ENCODE results near the gene DNAJC2. TPM values are rescaled to one million over a fixed set of nuclear protein-coding genes. Genes with fewer than 3 reads are reported as not detected.
A peak's percentile ranks its signal among the peaks of the same experiment; 100 is the strongest.

The DNAJC2 gene
- total RNA-seq, 1 donor from 2014 or later = 40.0 TPM

DNA sequence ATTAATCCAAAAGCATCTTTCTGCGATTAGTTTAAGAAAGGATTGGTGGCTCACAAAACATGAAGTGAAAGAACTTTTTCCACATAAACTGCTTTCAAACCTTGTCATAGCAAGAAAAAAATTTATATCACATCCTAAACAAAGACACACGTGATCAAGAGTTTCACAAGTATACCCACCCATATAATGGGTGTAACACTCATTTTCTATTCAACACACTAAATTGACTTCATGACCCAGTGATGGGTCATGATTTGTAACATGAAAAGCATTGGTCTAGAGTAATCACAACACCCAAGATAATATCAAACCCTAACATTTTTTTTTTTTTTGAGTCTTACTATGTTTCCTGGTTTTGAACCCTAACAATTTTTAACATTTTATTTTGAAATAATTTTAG lies 29.7 kb downstream of the DNAJC2 start:
- Histone ChIP-seq H2AFZ (ENCODE audit: low read depth, low read length) (no peak overlapping the region), H3K4me2 (ENCODE audit: low read length) (no peak overlapping the region), H3K9ac (ENCODE audit: low read length) (no peak overlapping the region), H3K79me2 (ENCODE audit: insufficient read depth, low read length) (no peaks in the 10 kb centered on the region), H3K36me3 (ENCODE audit: insufficient read depth, low read length) (peaks cover 85% of the 10 kb centered on the region), H3K9me3 (ENCODE audit: insufficient read depth, low read depth, low read length) (no peaks in the 10 kb centered on the region), H3K27me3 (ENCODE audit: insufficient read depth, low read length) (no peaks in the 10 kb centered on the region), H4K20me1 (ENCODE audit: insufficient read depth, low read length) (no peaks in the 10 kb centered on the region), H3K4me1 (ENCODE audit: insufficient read depth, low read length) (no peaks in the 10 kb centered on the region), H3K27ac (ENCODE audit: low read depth, low read length) (no peak overlapping the region), H3K4me3 (ENCODE audit: insufficient read depth, low read depth, low read length) (no peak overlapping the region)
- Mint-ChIP-seq H3K27ac (ENCODE audit: unreplicated experiment) (no peak overlapping the region), H3K4me3 (ENCODE audit: unreplicated experiment) (no peak overlapping the region), H3K36me3 (ENCODE audit: low read depth, unreplicated experiment) (peaks cover 7% of the 10 kb centered on the region), H3K4me1 (ENCODE audit: low read depth, unreplicated experiment) (no peaks in the 10 kb centered on the region), H3K9me3 (ENCODE audit: unreplicated experiment) (no peaks in the 10 kb centered on the region), H3K27me3 (ENCODE audit: low read depth, unreplicated experiment) (no peaks in the 10 kb centered on the region)
- peak; percentile 29 for FAIRE-seq
- TF ChIP-seq EZH2 (IDR thresholded peaks at IDR 0.05; ENCODE audit: insufficient read depth, low read length) (no peak), CTCF (IDR thresholded peaks at IDR 0.05; ENCODE audit: insufficient read depth, low read depth, low read length) (no peak)
- no peak for DNase-seq (ENCODE audit: low read depth)

DNA sequence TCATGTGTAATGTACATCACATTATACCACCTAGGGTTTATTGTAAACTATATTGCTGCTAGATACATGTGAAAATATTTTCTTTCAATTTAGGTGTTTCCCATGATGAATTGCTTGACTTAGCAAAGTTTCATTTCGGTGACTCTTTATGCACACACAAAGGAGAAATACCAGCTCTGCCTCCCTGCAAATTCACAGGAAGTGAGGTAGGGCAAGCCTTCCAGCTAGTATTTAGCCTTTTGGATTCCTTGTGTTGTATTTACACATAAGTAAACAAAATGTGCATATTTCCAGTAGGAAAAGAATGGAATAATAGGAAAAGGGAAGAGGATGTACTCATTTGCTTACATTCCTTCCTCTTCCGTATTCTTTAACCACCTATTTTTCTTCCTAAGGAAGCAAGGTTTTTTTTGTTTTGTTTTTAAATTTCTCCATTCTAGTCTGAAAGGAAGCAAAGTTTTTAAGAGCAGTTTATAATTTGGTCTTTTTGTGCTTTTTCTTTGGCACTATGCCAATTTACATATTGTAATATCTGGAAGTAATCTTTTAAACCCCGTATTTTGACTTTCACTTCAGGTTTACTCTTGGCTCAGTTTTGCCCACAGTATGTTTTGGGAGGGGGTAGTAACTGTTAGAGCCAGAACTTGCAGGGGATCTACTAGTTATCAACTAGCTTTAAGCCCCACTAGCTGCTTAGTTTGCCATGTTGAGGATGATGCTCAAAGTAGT lies 36.9 kb downstream of the DNAJC2 start:
- no peak overlapping the region for H3K4me3 Mint-ChIP-seq (ENCODE audit: unreplicated experiment)
- H3K27ac ChIP-seq (ENCODE audit: low read depth, low read length) = no peak overlapping the region
- H3K9me3 ChIP-seq (ENCODE audit: insufficient read depth, low read depth, low read length) = no peaks in the 10 kb centered on the region
- peaks cover 4% of the 10 kb centered on the region for H4K20me1 ChIP-seq (ENCODE audit: insufficient read depth, low read length)
- FAIRE-seq (no peak), DNase-seq (ENCODE audit: low read depth) (no peak)
- H2AFZ ChIP-seq (ENCODE audit: low read depth, low read length) = no peak overlapping the region
- no peak overlapping the region for H3K4me3 ChIP-seq (ENCODE audit: insufficient read depth, low read depth, low read length)
- H3K4me2 ChIP-seq (ENCODE audit: low read length) = no peak overlapping the region
- H3K36me3 ChIP-seq (ENCODE audit: insufficient read depth, low read length) = peaks cover 70% of the 10 kb centered on the region
- H3K36me3 Mint-ChIP-seq (ENCODE audit: low read depth, unreplicated experiment) = peaks cover 24% of the 10 kb centered on the region
- H3K27me3 ChIP-seq (ENCODE audit: insufficient read depth, low read length) = no peaks in the 10 kb centered on the region
- H3K9me3 Mint-ChIP-seq (ENCODE audit: unreplicated experiment) = no peaks in the 10 kb centered on the region
- H3K27ac Mint-ChIP-seq (ENCODE audit: unreplicated experiment) = no peak overlapping the region
- peaks cover 22% of the 10 kb centered on the region for H3K79me2 ChIP-seq (ENCODE audit: insufficient read depth, low read length)
- H3K4me1 ChIP-seq (ENCODE audit: insufficient read depth, low read length) = no peaks in the 10 kb centered on the region
- no peak overlapping the region for H3K9ac ChIP-seq (ENCODE audit: low read length)
- H3K27me3 Mint-ChIP-seq (ENCODE audit: low read depth, unreplicated experiment) = no peaks in the 10 kb centered on the region
- TF ChIP-seq CTCF (IDR thresholded peaks at IDR 0.05; ENCODE audit: insufficient read depth, low read depth, low read length) (no peak), EZH2 (IDR thresholded peaks at IDR 0.05; ENCODE audit: insufficient read depth, low read length) (no peak)
- peaks cover 1% of the 10 kb centered on the region for H3K4me1 Mint-ChIP-seq (ENCODE audit: low read depth, unreplicated experiment)

GRCh38 chr7:103301441-103301840 lies 43.1 kb downstream of the DNAJC2 start:
- no peak overlapping the region for H3K4me3 ChIP-seq (ENCODE audit: insufficient read depth, low read depth, low read length)
- H3K36me3 Mint-ChIP-seq (ENCODE audit: low read depth, unreplicated experiment) = peaks cover 29% of the 10 kb centered on the region
- H3K36me3 ChIP-seq (ENCODE audit: insufficient read depth, low read length) = peaks cover 52% of the 10 kb centered on the region
- H3K9me3 Mint-ChIP-seq (ENCODE audit: unreplicated experiment) = no peaks in the 10 kb centered on the region
- H3K9ac ChIP-seq (ENCODE audit: low read length) = no peak overlapping the region
- H3K9me3 ChIP-seq (ENCODE audit: insufficient read depth, low read depth, low read length) = no peaks in the 10 kb centered on the region
- H3K27me3 Mint-ChIP-seq (ENCODE audit: low read depth, unreplicated experiment) = no peaks in the 10 kb centered on the region
- H3K27me3 ChIP-seq (ENCODE audit: insufficient read depth, low read length) = no peaks in the 10 kb centered on the region
- no peak overlapping the region for H3K27ac ChIP-seq (ENCODE audit: low read depth, low read length)
- no peak overlapping the region for H3K4me2 ChIP-seq (ENCODE audit: low read length)
- peaks cover 3% of the 10 kb centered on the region for H4K20me1 ChIP-seq (ENCODE audit: insufficient read depth, low read length)
- TF ChIP-seq CTCF (IDR thresholded peaks at IDR 0.05; ENCODE audit: insufficient read depth, low read depth, low read length) = no peak
- no peak for TF ChIP-seq EZH2 (IDR thresholded peaks at IDR 0.05; ENCODE audit: insufficient read depth, low read length)
- H3K4me1 Mint-ChIP-seq (ENCODE audit: low read depth, unreplicated experiment) = peaks cover 4% of the 10 kb centered on the region
- H3K79me2 ChIP-seq (ENCODE audit: insufficient read depth, low read length) = peaks cover 38% of the 10 kb centered on the region
- H3K4me1 ChIP-seq (ENCODE audit: insufficient read depth, low read length) = peaks cover 11% of the 10 kb centered on the region
- FAIRE-seq = no peak
- no peak overlapping the region for H3K4me3 Mint-ChIP-seq (ENCODE audit: unreplicated experiment)
- H3K27ac Mint-ChIP-seq (ENCODE audit: unreplicated experiment) = no peak overlapping the region
- H2AFZ ChIP-seq (ENCODE audit: low read depth, low read length) = no peak overlapping the region
- DNase-seq (ENCODE audit: low read depth) = no peak

All from astrocyte (in vitro differentiated cells and primary cell).